ENCODE measurements around the gene LRRC3. TPM values are rescaled to one million over a fixed set of nuclear protein-coding genes. Genes with fewer than 3 reads are reported as not detected.
"Not testable (repeated sequence)": the region's sequence is repeated elsewhere in the genome, so short reads cannot be mapped to it uniquely, and the experiment has no call there.

Gene LRRC3
- total RNA-seq, 1 donor from 2014 or later: 3.3 TPM

DNA sequence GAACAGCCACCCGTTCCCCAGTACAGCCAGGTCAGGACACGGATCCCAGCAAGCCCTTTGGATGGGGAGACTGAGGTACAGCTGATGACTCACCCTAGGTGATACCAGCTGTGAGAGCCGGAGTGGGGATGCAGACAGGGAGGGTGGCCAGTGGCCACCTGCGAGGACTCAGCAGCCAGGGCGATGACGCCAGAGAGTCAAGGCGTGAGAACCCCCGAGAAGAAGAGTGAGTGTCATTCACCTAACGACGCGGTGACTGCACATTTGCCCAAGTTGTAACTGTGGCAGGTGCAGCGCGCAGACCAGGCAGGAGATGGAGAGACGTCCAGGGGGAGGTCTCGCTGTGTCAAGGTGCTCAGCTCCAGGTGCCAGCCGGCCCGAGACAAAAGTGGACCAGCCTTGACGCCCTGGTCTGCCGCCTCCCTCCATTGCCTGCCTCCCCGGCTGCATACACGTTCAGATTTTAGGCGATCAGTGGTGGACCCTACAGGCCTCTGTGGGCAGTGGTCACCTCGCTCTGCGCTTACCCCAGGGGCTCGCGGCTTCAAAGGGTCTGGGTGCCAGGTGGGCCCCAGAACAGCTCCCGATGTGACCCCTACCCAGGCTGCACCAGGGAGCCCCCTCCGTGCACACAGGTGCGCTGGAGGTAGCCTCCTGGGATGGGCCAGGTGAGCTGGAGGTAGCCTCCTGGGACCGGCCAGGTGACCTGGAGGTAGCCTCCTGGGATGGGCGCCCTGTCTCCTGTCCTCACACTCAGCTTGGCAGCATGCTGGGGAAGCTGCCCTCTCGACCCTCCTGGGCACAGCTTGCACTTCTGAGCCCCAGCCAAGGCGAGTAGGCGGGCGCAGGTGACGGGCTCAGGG, 11.9 kb downstream of the LRRC3 start:
- ATAC-seq (no peak), DNase-seq (ENCODE audit: missing footprints) (no peak)
- intact Hi-C loops (cut with DNase I): no loop called here

GRCh38 chr21:44467859-44468195, 12.5 kb downstream of the LRRC3 start:
- intact Hi-C loops (cut with DNase I): no loop called here
- DNase-seq (ENCODE audit: missing footprints): no peak
- ATAC-seq: no peak

DNA sequence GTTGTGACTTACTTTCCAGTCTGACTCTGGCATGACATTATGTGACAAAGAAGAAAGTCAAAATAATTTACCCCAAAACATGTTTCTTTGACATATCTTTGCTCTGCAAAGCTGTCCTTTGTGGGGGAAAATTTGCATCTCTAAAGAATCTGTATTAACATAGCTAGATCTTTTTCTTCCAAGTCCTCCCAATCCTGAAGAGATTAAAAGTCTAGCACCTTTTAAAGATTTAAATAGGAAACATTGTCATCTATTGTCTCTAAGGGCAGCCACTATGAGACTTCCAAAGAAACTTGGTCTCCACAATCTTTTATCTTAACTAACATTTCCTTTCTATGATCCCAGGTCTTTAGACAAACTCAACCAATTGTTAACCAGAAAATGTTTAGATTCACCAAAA, 16.0 kb downstream of the LRRC3 start:
- no peak for ATAC-seq
- DNase-seq (ENCODE audit: missing footprints): no peak
- intact Hi-C loops (cut with DNase I): no loop called here

- DNase-seq (ENCODE audit: missing footprints): no peak
- ATAC-seq: no peak
Measured at GRCh38 chr21:44471996-44472395, 16.7 kb downstream of the LRRC3 start.

GRCh38 chr21:44473915-44474555, 18.7 kb downstream of the LRRC3 start:
- intact Hi-C loops (cut with DNase I): no loop called here
- DNase-seq (ENCODE audit: missing footprints): no peak
- no peak for ATAC-seq

More at GRCh38 chr21:44471996-44472395, 16.7 kb downstream of the LRRC3 start:
- intact Hi-C loops (cut with DNase I): no loop called here

- no peak for ATAC-seq
- intact Hi-C loops (cut with DNase I): no loop called here
- DNase-seq (ENCODE audit: missing footprints): no peak
Measured at GRCh38 chr21:44475266-44475845, 20.0 kb downstream of the LRRC3 start.

DNA sequence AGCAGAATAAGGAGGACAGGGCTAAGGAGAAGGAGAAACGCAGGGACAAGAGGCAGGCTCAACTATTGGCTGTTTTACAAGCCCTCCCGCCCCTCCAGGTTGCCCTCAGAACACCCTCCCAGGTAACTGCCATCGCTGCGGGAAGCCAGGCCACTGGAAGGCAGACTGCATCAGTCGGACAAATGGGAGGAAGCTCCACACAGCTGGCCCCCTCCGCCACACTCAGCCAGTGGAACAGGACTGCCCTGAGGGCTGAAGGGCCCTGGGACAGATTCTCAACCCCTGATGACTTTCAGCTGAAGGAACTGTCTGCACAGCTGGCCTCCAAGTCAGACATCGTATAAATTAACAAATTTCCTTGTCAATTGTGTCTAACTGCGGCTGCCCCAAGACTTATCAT, 21.8 kb downstream of the LRRC3 start:
- intact Hi-C loops (cut with DNase I): no loop called here
- ATAC-seq: no peak
- no peak for DNase-seq (ENCODE audit: missing footprints)

- intact Hi-C loops (cut with DNase I): no loop called here
- no peak for ATAC-seq
- no peak for DNase-seq (ENCODE audit: missing footprints)
Measured at GRCh38 chr21:44477712-44478111, 22.4 kb downstream of the LRRC3 start.

DNA sequence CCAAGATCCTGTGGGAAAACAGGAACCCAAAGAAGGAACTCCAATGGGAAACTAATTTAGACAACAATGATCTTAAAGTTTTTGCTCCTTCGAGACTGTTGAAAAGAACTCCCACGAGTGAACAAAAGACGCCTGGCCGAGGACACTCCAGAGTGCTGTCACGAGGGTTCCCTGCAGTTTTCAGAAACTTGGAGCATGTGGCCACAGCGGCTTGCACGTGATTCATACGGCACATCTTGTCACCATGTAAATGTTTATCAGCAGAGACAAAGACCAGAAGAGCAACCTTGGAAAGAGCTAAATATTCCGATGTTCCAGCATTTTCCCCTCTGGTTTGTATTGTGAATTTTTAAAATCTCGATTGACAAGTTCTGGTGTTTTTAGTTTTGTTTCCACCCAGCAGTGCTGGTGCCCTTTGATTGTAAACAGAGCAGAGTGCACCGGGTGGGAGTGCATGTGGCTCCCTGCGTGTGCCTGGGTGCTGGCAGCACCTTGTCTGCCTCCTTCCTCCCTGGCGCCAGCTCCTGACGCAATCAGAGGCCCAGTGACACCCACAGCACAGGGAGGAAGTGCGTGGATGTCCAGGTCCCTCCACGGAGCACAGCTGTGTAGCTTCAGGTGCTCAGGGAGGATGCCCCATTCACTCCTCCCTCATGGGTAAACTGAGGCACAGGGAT, 23.0 kb downstream of the LRRC3 start:
- ATAC-seq (no peak), DNase-seq (ENCODE audit: missing footprints) (no peak)
- intact Hi-C loops (cut with DNase I): no loop called here

- DNase-seq (ENCODE audit: missing footprints) (no peak), ATAC-seq (no peak)
- intact Hi-C loops (cut with DNase I): no loop called here
Measured at GRCh38 chr21:44478801-44479167, 23.5 kb downstream of the LRRC3 start.

DNA sequence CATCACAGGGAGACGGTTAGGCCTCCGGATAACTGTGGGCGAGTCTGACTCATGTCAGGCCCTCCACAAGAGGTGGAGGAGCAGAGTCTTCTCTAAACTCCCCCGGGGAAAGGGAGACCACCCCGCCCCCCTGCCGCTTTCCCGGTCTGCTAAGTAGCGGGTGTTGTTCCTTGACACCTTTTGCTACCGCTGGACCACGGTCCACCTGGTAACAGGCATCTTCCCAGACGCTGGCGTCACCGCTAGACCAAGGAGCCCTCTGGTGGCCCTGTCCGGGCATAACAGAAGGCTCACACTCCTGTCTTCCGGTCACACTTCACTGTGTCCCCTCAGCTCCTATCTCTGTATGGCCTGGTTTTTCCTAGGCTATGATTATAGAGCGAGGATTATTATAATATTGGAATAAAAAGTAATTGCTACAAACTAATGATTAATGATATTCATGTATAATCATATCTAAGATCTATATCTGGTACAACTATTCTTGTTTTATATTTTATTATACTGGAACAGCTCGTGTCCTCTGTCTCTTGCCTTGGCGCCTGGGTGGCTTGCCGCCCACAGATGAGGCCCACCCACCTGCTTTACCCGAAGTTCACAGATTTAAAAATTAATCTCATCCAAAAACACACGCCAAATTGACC, 24.4 kb downstream of the LRRC3 start:
- intact Hi-C loops (cut with DNase I); ATAC-seq; DNase-seq (ENCODE audit: missing footprints): not testable (repeated sequence)

DNA sequence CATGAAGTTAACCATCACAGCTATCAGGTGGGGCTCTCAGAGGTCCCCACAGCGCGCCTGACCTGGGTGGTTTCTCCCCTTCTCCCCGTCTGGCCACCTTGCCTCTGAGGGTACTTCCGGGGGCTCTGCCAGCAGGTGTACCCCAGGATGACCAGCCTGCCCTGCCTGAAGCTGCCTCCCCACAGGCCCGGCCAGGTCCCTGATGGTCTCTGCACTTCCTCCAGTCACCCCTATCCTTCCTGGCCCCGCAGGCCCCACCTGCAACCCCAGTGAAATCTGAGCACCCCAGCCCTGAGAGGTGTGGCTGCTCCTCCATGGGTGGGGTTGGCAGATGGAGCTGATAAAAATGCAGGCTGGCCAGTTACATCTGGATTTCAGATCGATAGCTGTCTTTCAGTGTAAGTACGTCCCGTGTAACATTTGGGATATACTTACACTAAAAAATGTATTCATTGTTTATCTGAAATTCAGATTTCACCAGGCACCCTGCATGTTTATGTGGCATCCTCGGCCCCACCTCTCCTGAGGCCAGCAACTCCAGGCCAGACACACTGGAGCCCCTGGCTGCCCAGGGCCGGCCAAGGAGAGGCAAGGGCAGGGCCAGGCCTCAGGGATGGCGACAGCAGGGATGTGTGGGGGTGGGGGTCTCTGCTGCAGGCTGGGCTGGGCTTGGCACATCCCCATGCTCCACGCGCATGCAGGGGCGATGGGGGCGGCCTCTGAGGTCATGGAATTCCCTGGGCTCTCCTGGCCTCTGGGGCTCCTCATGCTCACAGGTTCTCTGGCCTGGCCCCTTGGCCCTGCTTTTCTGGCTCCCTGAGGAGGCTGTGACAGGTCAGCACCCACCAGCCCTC, 25.1 kb downstream of the LRRC3 start:
- DNase-seq (ENCODE audit: missing footprints): no peak
- intact Hi-C loops (cut with DNase I): no loop called here
- no peak for ATAC-seq

DNA sequence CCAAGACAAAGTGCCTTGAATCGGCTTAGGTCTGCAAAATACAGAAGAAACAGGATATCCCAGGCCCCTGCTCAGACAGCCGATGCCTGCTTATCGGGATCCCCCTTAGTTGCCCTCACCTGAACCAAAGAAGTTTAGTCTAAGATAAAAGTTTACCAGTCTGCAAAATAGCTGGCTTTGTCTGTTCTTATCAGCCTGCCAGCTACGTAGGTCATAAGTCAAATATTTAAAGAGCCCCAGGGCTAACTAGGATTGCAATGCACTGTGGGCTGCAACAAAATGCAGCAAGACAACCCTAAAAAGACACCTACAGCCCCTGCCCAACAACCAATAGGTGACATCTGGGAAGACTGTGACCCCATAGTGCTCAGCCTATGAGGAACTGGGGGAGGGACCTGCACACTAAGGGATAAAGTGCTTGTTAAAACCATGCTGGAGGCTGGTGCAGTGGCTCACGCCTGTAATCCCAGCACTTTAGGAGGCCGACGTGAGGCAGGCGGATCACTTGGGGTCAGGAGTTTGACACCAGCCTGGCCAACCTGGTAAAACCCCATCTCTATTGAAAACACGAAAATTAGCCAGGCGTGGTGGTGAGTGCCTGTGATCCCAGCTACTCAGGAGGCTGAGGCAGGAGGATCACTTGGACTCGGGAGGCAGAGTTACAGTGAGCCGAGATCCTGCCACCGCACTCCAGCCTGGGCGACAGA, 27.4 kb downstream of the LRRC3 start:
- intact Hi-C loops (cut with DNase I): no loop called here
- ATAC-seq: no peak
- no peak for DNase-seq (ENCODE audit: missing footprints)

DNA sequence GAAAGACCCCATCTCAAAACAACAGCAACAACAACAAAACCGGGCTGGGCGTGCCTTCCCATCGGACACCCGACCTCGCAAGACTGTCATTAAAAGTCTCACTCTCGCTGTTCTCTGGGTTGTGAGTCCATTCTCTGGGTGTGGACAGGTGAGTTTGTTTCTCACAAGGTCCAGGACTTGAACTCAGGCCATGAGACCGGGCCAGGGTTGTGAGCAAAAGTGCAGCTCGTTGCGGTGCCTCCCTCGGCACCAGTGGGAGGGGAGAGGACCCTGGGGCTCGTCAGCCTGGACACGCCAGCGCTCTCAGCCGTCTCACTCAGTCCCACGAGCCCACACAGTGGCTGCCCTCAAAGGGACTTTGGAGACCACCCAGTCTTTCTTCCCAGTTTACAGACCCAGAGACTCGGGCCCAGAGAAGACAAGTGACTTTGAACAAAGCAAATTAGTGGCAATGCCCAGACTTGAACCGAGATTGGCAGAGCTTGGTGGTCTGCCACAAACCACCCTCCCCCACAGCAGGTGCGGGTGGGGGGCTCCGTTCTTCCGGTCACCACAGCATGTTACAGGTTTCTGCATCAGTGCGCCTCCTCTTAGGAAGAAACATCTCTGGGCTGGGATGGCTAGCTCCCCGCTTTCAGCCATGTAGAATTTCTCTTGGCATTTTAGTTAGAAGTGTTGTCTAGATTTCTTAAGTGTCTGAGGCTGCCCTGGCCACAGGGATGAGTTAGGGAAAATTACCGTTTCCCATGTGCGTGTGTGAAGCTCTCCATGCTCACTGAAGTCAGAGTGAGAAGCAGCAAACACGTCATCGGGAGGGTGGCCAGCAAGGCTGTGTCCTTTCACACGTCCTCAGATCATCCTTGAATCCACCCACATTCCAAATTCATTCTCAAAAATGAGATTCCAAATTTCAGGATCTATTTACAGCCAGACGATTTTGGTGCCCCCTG, 28.3 kb downstream of the LRRC3 start:
- ATAC-seq: no peak
- intact Hi-C loops (cut with DNase I): no loop called here

GRCh38 chr21:44484498-44485253, 29.4 kb downstream of the LRRC3 start:
- intact Hi-C loops (cut with DNase I): no loop called here
- no peak for ATAC-seq
- no peak for DNase-seq (ENCODE audit: missing footprints)

More for the DNA sequence above, 28.3 kb downstream of the LRRC3 start:
- no peak for DNase-seq (ENCODE audit: missing footprints)

- ATAC-seq (peak; percentile 77), DNase-seq (ENCODE audit: missing footprints) (no peak)
- intact Hi-C loops (cut with DNase I): no loop called here
Measured at GRCh38 chr21:44485254-44485793, 30.0 kb downstream of the LRRC3 start.

All from Right ventricle myocardium inferior (tissue), 1 donor.